Heart left ventricle (tissue), 16 donors: ENCODE measurements around the gene C13orf46. TPM values are rescaled to one million over a fixed set of nuclear protein-coding genes. Genes with fewer than 3 reads are reported as not detected.

Experiments used
- ATAC-seq, 4 donors: fragments of 200-7000 bp; cut with Tn5 transposase; one replicate each; pipeline ENCODE4 v1.9.1; 2020 to 2022; ENCODE audit warnings: moderate library complexity in 4 of 4, mild to moderate bottlenecking in 3 of 4, moderate number of reproducible peaks in 1 of 4
- DNase-seq, 5 donors: peaks; one replicate each; pipeline ENCODE4 v3.0.0-alpha.2; 2020
- H3K27ac ChIP-seq, 12 donors: fragments of 200-600 bp; sonication (generic) in 4 of 12; one replicate each; pipeline versions ENCODE4 v1.5.0 to v1.8.0; 2016 to 2022; ENCODE audit warnings: mild to moderate bottlenecking in 2 of 12
- H3K27me3 ChIP-seq, 9 donors: fragments of 200-600 bp; sonication (generic) in 2 of 9; one replicate each; pipeline versions ENCODE4 v1.5.1 to v1.8.0; 2016 to 2022; ENCODE audit warnings: mild to moderate bottlenecking in 3 of 9
- H3K36me3 ChIP-seq, 9 donors: fragments of 200-600 bp; sonication (generic) in 2 of 9; one replicate each; pipeline versions ENCODE4 v1.5.0 to v1.8.0; 2018 to 2022; ENCODE audit warnings: mild to moderate bottlenecking in 2 of 9
- H3K4me1 ChIP-seq, 12 donors: fragments of 200-600 bp; sonication (generic) in 4 of 12; one replicate each; pipeline versions ENCODE4 v1.5.0 to v1.8.0; 2016 to 2022; ENCODE audit warnings: mild to moderate bottlenecking in 3 of 12
- H3K4me3 ChIP-seq, 12 donors: fragments of 200-600 bp; sonication (generic) in 4 of 12; one replicate each; pipeline versions ENCODE4 v1.5.0 to v1.8.0; 2017 to 2022; ENCODE audit warnings: mild to moderate bottlenecking in 9 of 12, moderate library complexity in 4 of 12
- H3K9me3 ChIP-seq, 12 donors: fragments of 200-600 bp; sonication (generic) in 4 of 12; one replicate each; pipeline versions ENCODE4 v1.5.0 to v1.8.0; 2016 to 2022; ENCODE audit warnings: mild to moderate bottlenecking in 1 of 12
- CTCF ChIP-seq, 12 donors: fragments of 200-600 bp; sonication (generic) in 4 of 12; IDR thresholded peaks; one replicate each; pipeline versions ENCODE4 v1.5.0 to v1.8.0; 2018 to 2022; ENCODE audit warnings: antibody characterized with exemption in 12 of 12, mild to moderate bottlenecking in 5 of 12
- POLR2A ChIP-seq, 2 donors: fragments of 450-650 bp; IDR thresholded peaks; one replicate each; pipeline ENCODE4 v1.6.1; 2017; ENCODE audit warnings: antibody characterized with exemption in 2 of 2, mild to moderate bottlenecking in 2 of 2, moderate library complexity in 2 of 2
- WGBS, 4 donors: extraction: QIAGEN DNeasy Blood & Tissue Kit in 2 of 4; methylation state at CpG; one replicate each; pipeline versions ENCODE4 v1.1.5 to v1.1.7; 2013 to 2018; 5-methylcytosine and 5-hydroxymethylcytosine counted together
- intact Hi-C, 10 donors: fragments of 100-400 bp; cut with DNase I; formaldehyde crosslinking; loops; one replicate each; pipeline versions ENCODE4 v1.11.1 to v1.14.2; 2022
- polyA plus RNA-seq, 2 donors: library from polyadenylated mRNA; stranded (reverse); fragments of 200-250 nt; gene quantifications; one replicate each; pipeline ENCODE4 v1.2.3, GENCODE V29; 2013
- total RNA-seq, 9 donors: library from RNA; depleted of rRNA in 2 of 9; stranded (reverse); fragments of >200 nt in 2 of 9; fragmentation: NEBNext Ultra II Directional in 3 of 9; extraction: Animal tissue kit (Norgen Biotek cat#: 25700) in 3 of 9; gene quantifications; one replicate each; pipeline versions ENCODE4 v1.1.0 to v1.2.4, GENCODE V29; 2016 to 2023
- donor health status: ischemic (EF 13 %, LVEDD 7.1; RV severe dilation, severe dysfunction).
- donor health status: healthy with polysubstance abuse.
- donor health status: DM: no; HTN: yes; CAD: no.
- donor health status: DM: no; HTN: no; CAD: no.
- donor health status: ischemic (EF 25% LVEDD 6.9; RV normal size, moderate dysfunction).
- donor health status: ischemic (EF 25% LVEDD 5.7; RV mildly dilated, moderate dysfunction).
- donor health status: healthy.
- donor health status: DM: yes; HTN: yes; CAD: no.
- donor health status: ischemic (EF 35%, LVEDD 5.7; RV mildly dilated, moderate dysfunction).
- donor health status: nonischemic (EF 11% LVEDD 7.7; RV severe dilation, severe dysfunction).
- donor health status: DM: yes; HTN: yes; CAD: no.
- donor health status: PGD.
- donor health status: ischemic (EF 29% LVEDD 5.4; RV normal size, mild dysfunction).
- donor health status: nonischemic (EF 23%, LVEDD 6.1; RV moderate dilation, normal function).

C13orf46 gene
- total and polyA plus RNA-seq, 11 donors, result 0.07 to 3.1 (median 0.28) TPM; not detected in 1

- Histone ChIP-seq H3K4me3 (no peak overlapping the region), H3K36me3 (no peaks in the 10 kb centered on the region), H3K4me1 (no peaks in the 10 kb centered on the region), H3K27me3 (no peaks in the 10 kb centered on the region), H3K9me3 (peaks cover 0 to 18% (median 8%) of the 10 kb centered on the region in 12 donors), H3K27ac (no peak overlapping the region)
- DNase-seq, result peak in 2 of 5 donors; percentile 5 to 12
- intact Hi-C loops, result no loop called here
- ATAC-seq, result no peak
- TF ChIP-seq CTCF (IDR thresholded peaks at IDR 0.05) (no peak), POLR2A (IDR thresholded peaks at IDR 0.05) (no peak)
- WGBS, 4 donors, result 82 to 91% (median 89%) methylated on average over 11 of the region's 11 CpGs
These were observed 11.5 kb downstream of the C13orf46 start for GRCh38 chr13:113962386-113962785.

- 75 to 85% (median 79%) methylated on average over 6 of the region's 6 CpGs for WGBS, 4 donors
- Histone ChIP-seq H3K4me3 (no peak overlapping the region), H3K27ac (no peak overlapping the region), H3K9me3 (peaks cover 0 to 18% (median 8%) of the 10 kb centered on the region in 12 donors), H3K4me1 (no peaks in the 10 kb centered on the region), H3K36me3 (no peaks in the 10 kb centered on the region), H3K27me3 (no peaks in the 10 kb centered on the region)
- ATAC-seq, result no peak
- peak in 1 of 5 donors; percentile 6 for DNase-seq
- TF ChIP-seq POLR2A (IDR thresholded peaks at IDR 0.05) (no peak), CTCF (IDR thresholded peaks at IDR 0.05) (no peak)
- intact Hi-C loops, result no loop called here
These were observed 13.5 kb downstream of the C13orf46 start for GRCh38 chr13:113960276-113960948.

GRCh38 chr13:113959198-113959597 is 14.7 kb downstream of the C13orf46 start:
- Histone ChIP-seq H3K9me3 (peaks cover 0 to 18% (median 8%) of the 10 kb centered on the region in 12 donors), H3K27ac (no peak overlapping the region), H3K4me3 (no peak overlapping the region), H3K27me3 (no peaks in the 10 kb centered on the region), H3K4me1 (no peaks in the 10 kb centered on the region), H3K36me3 (no peaks in the 10 kb centered on the region)
- peak in 1 of 5 donors; percentile 1 for DNase-seq
- no peak for ATAC-seq
- intact Hi-C loops, result no loop called here
- WGBS, 4 donors, result 75 to 92% (median 84%) methylated on average over 1 of the region's 1 CpG
- no peak for TF ChIP-seq CTCF (IDR thresholded peaks at IDR 0.05)

GRCh38 chr13:113958373-113958772 is 15.5 kb downstream of the C13orf46 start:
- H3K4me3 ChIP-seq, result no peak overlapping the region
- no peaks in the 10 kb centered on the region for H3K4me1 ChIP-seq
- whole genome bisulfite sequencing, 4 donors, result 94 to 95% (median 95%) methylated on average over 22 of the region's 22 CpGs
- ATAC-seq, result no peak
- H3K36me3 ChIP-seq, result no peaks in the 10 kb centered on the region
- peak in 2 of 5 donors; percentile 16 to 22 for DNase-seq
- H3K27me3 ChIP-seq, result no peaks in the 10 kb centered on the region
- H3K9me3 ChIP-seq, result peaks cover 0 to 18% (median 8%) of the 10 kb centered on the region in 12 donors
- H3K27ac ChIP-seq, result no peak overlapping the region
- TF ChIP-seq POLR2A (IDR thresholded peaks at IDR 0.05) (no peak), CTCF (IDR thresholded peaks at IDR 0.05) (no peak)
- intact Hi-C loops, result no loop called here
